HFFc6 (cell line): ENCODE results near the gene HECTD3. TPM values are rescaled to one million over a fixed set of nuclear protein-coding genes. Genes with fewer than 3 reads are reported as not detected.

Experiments used
- DNase-seq: peaks from one replicate; pipeline ENCODE4 v3.0.0-alpha.2; 2018
- H3K27ac Mint-ChIP-seq: 2 replicates; pipeline ENCODE4 v1.8.0; 2020; ENCODE audit warnings: mild to moderate bottlenecking, mixed read lengths
- H3K27me3 Mint-ChIP-seq: 2 replicates; pipeline ENCODE4 v1.8.0; 2021; ENCODE audit warnings: mild to moderate bottlenecking, moderate library complexity, mixed read lengths; ENCODE audit not compliant: insufficient read depth
- H3K36me3 Mint-ChIP-seq: 2 replicates; pipeline ENCODE4 v1.8.0; 2021; ENCODE audit warnings: low read depth, mixed read lengths
- H3K4me1 Mint-ChIP-seq: 2 replicates; pipeline ENCODE4 v1.8.0; 2020; ENCODE audit warnings: low read depth, mixed read lengths
- H3K4me3 Mint-ChIP-seq: 2 replicates; pipeline ENCODE4 v1.8.0; 2020; ENCODE audit warnings: mild to moderate bottlenecking, moderate library complexity, mixed read lengths
- H3K9me3 Mint-ChIP-seq: 2 replicates; pipeline ENCODE4 v1.8.0; 2020; ENCODE audit warnings: mild to moderate bottlenecking, mixed read lengths
- CTCF ChIP-seq: fragments of 200-600 bp; sonication (generic); IDR thresholded peaks from 2 replicates; pipeline ENCODE4 v1.5.0; 2021; ENCODE audit warnings: antibody characterized with exemption, mild to moderate bottlenecking
- long read RNA-seq: library from polyadenylated mRNA; unstranded; transcript quantifications from one replicate; pipeline ENCODE4 v2.0.0, GENCODE V29; 2019
- total RNA-seq, 6 experiments: library from RNA; stranded (reverse); fragmentation: NEBNext Ultra II Directional; extraction: Animal tissue kit (Norgen Biotek cat#: 25700); gene quantifications; 2 replicates in 1 of 6; 3 replicates in 5 of 6; pipeline ENCODE4 v1.2.3, GENCODE V29; 2021

HECTD3 gene
- total RNA-seq: 10 to 100 TPM; 27.8 to 33.3 (median 31.5) TPM
- long read RNA-seq, partial matches to known transcripts: 1 of 8 reads
- long read RNA-seq, other reads (novel, unspliced or antisense): 4 of 8 reads

GRCh38 chr1:45010855-45011811 is at the start of gene HECTD3:
TSS of gene HECTD3 (minus strand) at chr1:45011324. CDS start at chr1:45011257, 67 bp downstream.
- Mint-ChIP-seq H3K4me3 (peak within 1 kb of the TSS; percentile 91), H3K27ac (peak within 1 kb of the TSS; percentile 85), H3K27me3 (no peaks in the 10 kb centered on the region), H3K4me1 (peaks cover 48% of the 10 kb centered on the region), H3K9me3 (no peaks in the 10 kb centered on the region), H3K36me3 (peaks cover 24% of the 10 kb centered on the region)
- peak; percentile 50 for DNase-seq
- TF ChIP-seq CTCF: no peak

- H3K27ac Mint-ChIP-seq: no peak overlapping the region
- H3K27me3 Mint-ChIP-seq: peaks cover 11% of the 10 kb centered on the region
- no peaks in the 10 kb centered on the region for H3K4me1 Mint-ChIP-seq
- no peak for TF ChIP-seq CTCF
- no peak overlapping the region for H3K4me3 Mint-ChIP-seq
- no peaks in the 10 kb centered on the region for H3K36me3 Mint-ChIP-seq
- DNase-seq: no peak
- H3K9me3 Mint-ChIP-seq: no peaks in the 10 kb centered on the region
Observed at GRCh38 chr1:45059829-45060228, 48.7 kb upstream of the HECTD3 start.

GRCh38 chr1:45057542-45057941 is 46.4 kb upstream of the HECTD3 start:
- Mint-ChIP-seq H3K36me3 (no peaks in the 10 kb centered on the region), H3K27ac (no peak overlapping the region)

GRCh38 chr1:45051005-45051772 is 40.1 kb upstream of the HECTD3 start:
- no peaks in the 10 kb centered on the region for H3K9me3 Mint-ChIP-seq
- no peak overlapping the region for H3K4me3 Mint-ChIP-seq
- H3K36me3 Mint-ChIP-seq: no peaks in the 10 kb centered on the region
- no peak for DNase-seq
- H3K4me1 Mint-ChIP-seq: no peaks in the 10 kb centered on the region
- H3K27me3 Mint-ChIP-seq: peaks cover 14% of the 10 kb centered on the region
- no peak overlapping the region for H3K27ac Mint-ChIP-seq
- TF ChIP-seq CTCF: no peak

More at GRCh38 chr1:45057542-45057941, 46.4 kb upstream of the HECTD3 start:
- no peaks in the 10 kb centered on the region for H3K4me1 Mint-ChIP-seq
- H3K27me3 Mint-ChIP-seq: peaks cover 15% of the 10 kb centered on the region
- no peak for TF ChIP-seq CTCF
- no peak for DNase-seq
- no peaks in the 10 kb centered on the region for H3K9me3 Mint-ChIP-seq
- no peak overlapping the region for H3K4me3 Mint-ChIP-seq

GRCh38 chr1:45047032-45047431 is 35.9 kb upstream of the HECTD3 start:
- H3K4me3 Mint-ChIP-seq: no peak overlapping the region

More at GRCh38 chr1:45047032-45047431, 35.9 kb upstream of the HECTD3 start:
- Mint-ChIP-seq H3K4me1 (no peaks in the 10 kb centered on the region), H3K36me3 (no peaks in the 10 kb centered on the region), H3K27me3 (peaks cover 13% of the 10 kb centered on the region), H3K9me3 (no peaks in the 10 kb centered on the region), H3K27ac (no peak overlapping the region)
- TF ChIP-seq CTCF: no peak
- DNase-seq: no peak
